ENCODE results near the gene SHF.
"Not testable (repeated sequence)": the region's sequence is repeated elsewhere in the genome, so short reads cannot be mapped to it uniquely, and the experiment has no call there.

The SHF gene, protein sequence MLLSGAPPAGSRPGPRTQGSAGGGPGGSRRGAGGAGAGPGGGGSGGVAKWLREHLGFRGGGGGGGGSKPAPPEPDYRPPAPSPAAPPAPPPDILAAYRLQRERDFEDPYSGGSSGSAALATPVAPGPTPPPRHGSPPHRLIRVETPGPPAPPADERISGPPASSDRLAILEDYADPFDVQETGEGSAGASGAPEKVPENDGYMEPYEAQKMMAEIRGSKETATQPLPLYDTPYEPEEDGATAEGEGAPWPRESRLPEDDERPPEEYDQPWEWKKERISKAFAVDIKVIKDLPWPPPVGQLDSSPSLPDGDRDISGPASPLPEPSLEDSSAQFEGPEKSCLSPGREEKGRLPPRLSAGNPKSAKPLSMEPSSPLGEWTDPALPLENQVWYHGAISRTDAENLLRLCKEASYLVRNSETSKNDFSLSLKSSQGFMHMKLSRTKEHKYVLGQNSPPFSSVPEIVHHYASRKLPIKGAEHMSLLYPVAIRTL

DNA sequence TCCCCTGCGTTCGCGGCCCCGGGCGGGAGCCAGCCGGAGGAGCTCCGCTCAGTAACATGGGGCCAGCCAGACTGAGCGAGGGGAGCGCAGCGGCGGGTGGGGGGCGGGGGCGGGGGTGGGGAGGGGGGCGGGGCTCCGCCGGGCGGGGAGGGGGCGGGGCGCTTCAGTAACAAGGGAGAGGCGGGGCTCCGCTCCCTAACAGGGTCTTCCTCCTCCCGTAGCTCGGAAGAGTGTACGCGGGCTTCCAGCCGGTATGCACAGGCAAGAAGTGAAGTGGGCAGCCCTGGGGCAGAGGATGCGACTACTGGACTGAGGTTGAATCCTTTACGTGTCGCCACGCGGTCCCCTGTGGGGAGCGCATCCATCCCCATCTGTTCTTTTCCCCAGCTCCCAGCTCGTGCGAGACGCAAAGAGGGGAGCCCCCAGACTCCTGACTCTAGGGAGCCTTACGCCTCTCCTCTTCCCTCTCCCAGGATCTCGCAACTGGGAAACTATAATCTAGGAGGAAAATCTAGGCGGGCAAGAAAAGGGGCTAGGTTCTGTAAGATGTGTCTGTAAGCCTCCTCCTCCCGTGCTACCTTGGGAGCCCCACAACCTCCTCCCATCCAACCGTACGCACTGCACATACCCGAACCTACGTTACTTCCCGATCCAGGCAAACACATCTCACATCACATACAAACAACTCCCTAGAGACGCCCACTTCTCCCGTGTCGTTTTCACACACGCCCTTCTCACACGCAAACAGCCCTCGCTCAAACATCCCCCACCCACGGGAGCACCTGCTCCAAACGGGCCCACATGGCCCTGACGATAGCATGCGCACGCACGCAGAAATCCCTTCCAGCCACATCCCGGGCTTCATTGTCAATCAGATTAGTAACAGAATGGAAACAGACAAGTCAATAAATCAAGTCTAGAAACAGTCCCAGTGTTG is at the start of gene SHF:
Gene SHF, minus strand, starts transcription at position 73 of the 937 bp plus-strand sequence. Its CDS starts 15 bp downstream, at position 58.
- peak; percentile 52 for DNase-seq

DNA sequence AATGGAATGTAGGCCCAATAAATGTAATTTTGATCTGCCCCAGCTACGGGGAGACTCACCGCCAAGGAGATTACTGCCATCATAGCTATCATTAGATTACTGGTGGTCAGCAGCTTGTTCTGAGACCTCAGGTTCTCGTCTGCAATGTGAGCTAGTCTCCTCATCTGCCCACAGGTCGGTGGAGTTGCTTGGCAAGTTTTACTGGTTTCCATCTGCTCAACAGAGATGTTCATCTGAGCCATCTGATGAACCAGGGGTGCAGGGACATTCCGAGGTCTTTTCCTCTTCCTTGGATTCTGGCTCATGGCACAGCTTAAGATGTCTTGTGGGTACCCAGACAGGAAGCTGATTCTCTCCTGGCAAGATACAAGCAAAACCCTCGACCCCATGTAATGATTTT is 49.0 kb upstream of the SHF start:
- not testable (repeated sequence) for DNase-seq

DNA sequence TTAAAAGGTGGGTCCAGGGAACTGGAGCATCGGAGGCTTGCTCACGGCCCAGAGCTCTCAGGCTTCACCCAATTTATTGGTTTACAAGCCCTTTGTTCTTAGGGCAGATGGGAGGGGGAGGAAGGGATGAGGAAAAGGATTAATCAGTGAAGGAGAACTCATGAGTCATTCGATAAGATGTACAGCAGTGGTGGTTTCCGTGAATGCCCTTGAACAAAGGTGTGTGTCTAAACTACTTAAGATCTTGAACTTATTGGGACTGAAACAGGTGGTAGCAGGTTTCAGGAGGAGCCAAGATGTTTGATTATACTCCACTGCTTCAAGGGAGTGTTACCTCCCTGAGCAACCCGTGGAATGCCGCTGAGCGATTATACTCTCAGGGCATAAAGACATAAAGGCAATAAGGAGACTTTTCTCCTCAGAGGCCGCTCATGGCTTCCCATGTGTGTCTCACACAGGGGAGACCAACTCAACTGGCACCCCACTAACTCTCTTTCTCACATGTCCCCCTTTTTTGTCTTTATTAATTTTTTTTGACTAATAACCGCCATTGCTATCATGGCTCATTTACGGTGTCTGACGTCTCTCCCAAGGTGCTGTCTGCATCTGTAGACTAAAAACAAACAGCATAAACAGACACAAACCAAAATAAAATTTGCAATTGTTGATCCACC is 46.9 kb upstream of the SHF start:
- no peak for DNase-seq

DNA sequence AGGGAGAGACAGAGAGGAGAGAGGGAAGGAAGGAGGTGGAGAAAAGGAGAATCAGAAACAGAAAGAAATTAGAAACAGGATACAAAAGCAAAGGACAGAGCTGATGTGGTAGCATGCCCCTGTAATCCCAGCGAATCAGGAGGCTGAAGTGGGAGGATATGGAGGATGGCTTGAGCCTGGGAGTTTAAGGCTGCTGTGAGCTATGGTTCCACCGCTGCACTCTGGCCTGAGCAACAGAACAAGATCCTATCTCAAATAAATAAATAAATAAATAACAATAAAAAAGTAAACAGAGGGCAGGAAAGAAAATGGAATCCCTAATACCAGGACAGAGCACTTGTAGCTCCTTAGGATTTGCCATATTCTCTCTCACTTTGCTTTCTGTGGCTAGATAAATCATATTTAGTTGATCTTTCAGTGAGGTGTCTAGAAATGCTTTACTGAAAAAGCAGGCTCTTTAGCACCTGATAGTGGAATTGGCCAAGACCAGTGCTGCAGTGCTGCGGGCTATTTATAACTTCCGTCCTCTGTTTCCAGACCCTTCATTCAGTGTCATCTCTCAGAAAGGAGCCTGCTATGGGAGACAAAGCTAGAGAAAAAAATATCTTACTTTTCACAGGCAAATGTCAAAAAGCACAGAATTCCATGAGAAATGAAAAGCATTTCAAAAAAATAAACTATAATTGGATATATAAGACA is 44.2 kb upstream of the SHF start:
- DNase-seq: no peak

DNA sequence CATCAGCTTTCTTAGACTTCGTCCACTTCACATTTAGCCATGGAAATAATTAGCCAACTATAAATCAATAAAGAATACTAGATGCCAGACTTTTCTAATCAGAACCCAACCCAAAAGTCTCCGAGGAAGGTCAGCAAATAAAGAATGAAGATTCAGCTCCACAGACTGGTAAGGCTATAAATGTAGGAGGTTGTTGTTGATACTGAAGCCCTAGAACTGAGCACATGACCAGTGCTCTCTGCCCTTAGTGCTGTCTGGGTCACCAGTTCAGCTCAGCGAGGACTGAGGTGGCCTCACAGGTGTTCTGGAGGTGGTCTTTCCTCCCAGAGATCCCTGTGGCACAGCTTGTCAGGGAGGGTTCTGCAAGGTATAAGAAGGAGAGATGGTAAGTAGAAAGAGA is 43.4 kb upstream of the SHF start:
- DNase-seq: no peak

DNA sequence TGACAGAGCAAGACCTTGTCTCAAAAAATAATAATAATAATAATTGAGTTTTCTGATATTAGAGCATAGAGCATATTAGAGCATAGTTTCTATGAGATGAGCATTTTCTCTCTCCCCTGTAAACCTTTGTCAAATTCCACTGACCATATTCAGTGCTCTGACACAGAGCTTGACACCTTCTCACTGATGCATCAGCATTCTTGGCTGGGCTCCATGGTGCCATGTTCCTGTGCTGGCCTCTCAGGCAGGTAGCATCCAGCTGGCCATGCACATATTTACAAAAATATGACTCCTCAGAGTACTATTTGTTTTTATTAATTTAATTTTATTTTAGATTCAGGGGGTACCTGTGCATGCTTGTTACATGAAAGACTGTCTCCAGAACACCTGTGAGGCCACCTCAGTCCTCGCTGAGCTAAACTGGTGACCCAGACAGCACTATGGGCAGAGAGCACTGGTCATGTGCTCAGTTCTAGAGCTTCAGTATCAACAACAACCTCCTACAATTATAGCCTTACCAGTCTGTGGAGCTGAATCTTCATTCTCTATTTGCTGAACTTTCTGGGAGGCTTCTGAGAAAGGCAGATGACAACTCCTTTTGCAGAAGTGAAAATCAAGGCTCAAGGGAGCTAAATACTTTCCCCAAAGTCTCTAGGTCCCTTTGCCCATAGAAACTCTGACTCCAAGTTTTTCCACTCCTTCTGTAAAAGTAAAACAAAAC is 42.6 kb upstream of the SHF start:
- no peak for DNase-seq

DNA sequence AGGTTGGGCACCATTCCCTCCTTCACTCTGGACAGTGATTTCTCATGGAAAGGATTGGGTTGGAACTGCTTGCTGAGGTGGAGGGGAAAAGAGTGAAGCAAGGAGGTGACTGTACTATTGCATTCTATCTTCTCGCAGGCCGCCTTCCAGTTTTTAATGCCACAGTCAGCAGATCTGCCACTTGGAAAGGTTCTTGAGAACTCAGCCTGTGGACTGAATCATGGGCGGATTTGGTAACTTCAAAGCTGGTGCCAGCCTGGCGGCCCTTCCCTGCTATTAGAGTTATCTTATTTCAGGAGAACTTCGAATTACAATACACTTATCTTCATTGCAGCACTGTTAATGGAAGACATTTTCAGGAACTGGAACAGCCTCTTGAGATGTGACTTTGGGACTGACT is 41.2 kb upstream of the SHF start:
- DNase-seq: no peak

DNA sequence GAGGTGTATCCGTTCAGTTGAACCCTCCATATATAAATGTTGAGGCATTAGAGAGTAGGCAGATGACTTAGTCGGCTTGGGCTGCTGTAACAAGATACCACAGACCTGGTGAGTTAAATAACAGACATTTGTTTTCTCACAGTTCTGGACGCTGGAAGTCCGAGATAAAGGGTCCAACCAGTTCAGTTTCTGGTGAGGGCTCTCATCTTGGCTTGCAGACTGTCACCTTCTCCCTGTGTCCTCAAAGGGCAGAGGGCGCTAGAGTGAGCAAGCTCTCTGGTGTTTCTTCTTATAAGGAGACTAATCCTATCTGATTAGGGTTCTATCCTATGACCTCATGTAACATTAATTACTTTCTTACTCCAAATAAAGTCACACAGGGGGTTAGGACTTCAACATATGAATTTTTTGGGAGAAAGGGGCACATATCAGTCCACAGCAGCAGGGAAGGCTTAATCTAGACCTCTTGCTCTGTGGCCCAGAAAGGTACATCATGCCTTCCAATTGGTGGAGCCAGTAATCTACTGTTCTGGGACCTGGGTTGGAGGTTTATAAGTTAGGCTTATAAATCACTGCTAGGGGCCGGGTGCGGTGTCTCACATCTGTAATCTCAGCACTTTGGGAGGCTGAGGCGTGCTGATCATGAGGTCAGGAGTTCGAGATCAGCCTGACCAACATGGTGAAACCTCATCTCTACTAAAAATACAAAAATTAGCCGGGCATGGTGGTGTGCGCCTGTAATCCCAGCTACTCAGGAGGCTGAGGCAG is 37.9 kb upstream of the SHF start:
- no peak for DNase-seq

DNA sequence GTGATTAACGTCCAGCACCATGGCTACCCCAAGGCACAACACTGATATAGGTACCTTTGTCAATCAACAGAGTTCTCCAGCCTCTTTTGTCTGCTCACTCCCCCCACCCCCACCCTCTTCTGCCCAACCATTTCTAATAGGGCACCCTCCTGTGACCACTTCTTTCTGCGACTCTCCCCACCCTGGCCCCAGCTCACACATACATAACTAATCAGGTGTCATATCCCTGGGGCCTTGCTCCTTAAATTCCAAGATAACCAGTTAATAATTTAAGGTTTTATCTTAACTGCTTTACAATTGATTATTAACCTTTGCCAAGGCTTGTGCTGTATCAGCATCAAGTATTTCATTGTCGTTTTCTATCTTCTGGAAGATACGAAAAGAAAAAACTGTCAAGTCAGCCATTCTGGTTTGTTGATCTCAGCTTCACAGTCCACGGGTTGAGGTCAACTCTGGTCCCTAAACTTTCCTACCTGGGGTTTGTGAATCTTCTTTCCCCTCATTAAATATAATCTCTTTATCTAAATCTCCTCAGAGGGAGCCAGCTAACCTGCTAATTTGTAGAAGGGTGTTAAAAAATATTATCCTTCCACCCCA is 37.0 kb upstream of the SHF start:
- DNase-seq: no peak

DNA sequence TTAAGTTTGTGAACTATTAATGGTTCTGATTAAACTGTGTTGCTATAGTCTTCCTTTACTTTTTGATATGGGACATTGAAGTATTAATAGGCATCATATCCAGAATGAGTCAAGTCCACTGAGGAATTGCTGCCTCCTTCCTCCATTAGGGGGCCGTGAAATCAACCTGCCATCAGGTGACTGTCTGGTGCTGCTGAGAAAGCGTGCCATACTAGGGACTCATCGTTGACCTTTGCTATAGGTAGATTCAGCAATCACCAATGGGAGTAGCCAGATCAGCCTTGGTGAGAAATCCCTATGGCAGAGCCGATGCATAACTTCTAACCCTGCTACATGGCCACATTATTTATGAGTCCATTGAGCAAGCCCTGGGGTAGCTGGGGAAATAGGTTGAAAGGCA is 34.2 kb upstream of the SHF start:
- no peak for DNase-seq

DNA sequence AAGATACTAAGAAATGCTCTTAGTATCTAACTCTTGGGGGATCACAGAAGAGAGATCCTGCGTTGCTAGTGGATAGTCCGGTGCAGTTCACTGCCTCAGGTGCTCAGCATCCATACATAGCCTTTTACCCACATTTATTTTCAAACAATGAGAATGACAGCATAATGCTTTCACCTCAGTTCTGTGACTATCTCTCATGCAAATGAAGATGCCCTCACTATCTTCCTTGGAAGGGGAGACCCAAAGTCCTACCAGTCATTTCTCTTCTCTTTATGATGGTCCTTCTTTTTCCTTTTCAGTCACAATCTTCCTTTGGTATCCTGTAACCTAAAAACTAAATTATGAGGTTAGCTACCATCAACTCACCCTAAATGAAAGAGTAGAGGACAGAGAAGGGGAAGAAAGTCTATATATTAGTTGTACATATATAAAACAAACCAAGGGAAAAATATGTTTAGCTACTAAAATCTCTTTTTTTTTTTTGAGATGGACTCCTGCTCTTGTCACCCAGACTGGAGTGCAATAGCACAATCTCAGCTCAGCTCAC is 33.4 kb upstream of the SHF start:
- no peak for DNase-seq

DNA sequence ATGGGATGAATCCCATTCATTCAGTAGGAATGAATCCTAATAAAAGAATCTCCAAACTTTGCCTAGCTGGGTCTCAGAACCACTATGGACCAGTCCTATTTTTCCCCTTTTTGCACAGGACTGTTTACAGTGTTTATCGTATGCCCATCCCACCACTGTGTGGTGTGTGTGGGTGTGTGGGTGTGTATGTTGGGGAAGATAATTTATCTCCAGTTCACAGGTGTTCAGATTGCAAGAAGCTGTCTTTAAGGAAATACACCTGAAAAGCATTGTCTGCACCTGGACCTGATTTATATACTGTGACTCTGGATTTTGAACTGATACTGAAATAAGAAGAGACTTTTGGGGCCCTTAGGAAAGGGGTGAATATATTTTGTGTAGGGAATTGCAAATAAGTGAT is 24.7 kb upstream of the SHF start:
- DNase-seq: no peak

DNA sequence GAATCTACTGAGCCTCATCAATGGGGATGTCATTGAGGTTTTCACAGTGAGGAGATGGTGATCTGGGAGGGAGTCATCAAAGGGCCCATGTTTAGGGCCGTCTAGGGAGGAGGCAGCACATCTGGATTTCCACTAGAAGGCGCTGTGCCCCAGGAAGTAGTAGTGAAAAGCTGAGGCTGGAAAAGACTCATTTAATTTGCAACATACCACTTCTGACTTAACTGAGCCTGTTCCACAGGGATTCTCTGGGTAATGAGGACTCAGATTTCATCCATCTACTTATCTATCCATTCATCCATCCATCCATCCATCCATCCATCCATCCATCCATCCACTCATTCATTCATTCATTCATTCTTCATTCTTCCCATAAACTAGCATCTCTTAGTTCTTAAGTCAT is 17.4 kb upstream of the SHF start:
- DNase-seq: peak; percentile 65

DNA sequence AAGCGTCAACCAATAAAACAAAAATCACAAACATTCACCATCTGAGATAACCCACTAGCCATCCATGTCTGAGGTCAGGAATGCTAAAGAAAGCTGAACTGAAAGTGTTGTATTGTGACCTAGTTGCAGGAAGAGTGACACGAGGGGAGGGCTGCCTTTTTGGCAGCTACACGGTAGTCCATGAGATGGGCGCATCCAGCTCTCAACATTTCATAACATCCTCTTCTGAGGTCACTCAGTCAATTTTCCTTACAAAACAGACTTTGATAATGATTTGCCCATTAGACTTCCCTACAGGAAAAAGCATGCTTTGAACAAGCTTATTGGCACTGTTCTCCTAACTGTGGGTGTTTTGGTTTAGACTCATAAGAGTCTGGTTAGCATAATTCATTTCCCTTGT is 15.4 kb upstream of the SHF start:
- DNase-seq: no peak

DNA sequence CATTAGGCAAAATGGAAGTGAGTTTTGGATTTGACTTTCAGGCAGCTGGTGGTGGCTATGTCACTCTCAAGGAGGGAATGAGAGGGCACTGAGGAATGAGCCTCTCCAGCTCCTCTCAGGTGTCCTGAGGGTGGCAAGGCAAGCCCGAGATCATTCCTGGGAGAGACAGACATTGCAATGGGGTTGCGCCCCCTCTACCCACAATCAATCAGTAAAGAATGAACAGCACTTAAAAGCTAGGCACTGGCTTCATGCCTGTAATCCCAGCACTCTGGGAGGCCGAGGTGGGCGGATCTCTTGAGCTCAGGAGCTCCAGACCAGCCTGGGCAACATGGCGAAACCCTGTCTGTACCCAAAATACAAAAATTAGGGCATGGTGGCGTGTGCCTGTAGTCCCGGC is 14.1 kb upstream of the SHF start:
- DNase-seq: no peak

DNA sequence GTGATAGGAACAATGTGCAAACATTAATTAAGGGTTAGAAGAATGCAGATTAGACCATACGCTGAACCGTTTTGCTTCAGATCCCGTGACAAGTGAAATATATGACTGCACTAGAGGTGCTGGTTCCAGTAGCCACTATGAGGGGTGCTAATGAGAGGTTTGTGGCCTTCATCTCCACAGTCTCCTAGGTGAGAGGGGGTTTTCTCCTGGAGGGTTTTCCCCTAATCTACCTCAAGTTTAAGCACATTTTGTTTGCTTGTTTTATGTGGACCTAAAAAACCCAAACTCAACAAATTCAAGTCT is 13.7 kb upstream of the SHF start:
- DNase-seq: no peak

DNA sequence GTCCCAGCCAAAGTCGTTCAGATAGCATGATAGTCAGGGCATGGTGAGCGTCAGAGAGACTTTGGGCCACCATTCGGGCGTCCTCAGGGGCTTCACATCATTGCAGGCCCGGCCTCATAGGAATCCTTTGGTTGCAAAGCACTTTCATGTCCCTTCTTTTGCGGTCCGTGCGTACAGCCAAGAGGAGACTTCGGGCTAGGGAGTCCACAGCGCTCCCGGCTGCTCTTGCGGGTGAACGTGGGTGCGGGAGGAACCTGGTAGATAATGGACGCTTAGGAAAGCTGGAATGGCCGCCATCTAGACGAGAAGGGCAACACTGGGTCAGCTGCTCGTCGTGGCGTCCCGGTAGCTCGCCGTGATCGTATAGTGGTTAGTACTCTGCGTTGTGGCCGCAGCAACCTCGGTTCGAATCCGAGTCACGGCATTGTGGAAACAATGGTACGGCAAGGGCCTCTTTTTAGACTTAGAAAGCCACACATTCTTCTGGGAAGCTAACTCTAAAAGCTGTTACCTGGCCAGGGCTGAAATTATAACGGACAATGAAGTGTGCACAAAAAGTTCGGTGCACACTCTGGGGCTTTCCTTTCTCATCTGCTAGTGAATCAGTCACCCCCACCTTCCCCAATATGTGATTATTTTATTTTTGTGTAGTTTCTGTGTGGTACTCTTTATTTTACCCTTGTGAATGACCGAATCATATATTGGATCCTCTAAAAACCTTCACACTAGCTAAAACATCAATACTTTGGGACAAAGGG is 13.2 kb upstream of the SHF start:
- DNase-seq: peak; percentile 85

DNA sequence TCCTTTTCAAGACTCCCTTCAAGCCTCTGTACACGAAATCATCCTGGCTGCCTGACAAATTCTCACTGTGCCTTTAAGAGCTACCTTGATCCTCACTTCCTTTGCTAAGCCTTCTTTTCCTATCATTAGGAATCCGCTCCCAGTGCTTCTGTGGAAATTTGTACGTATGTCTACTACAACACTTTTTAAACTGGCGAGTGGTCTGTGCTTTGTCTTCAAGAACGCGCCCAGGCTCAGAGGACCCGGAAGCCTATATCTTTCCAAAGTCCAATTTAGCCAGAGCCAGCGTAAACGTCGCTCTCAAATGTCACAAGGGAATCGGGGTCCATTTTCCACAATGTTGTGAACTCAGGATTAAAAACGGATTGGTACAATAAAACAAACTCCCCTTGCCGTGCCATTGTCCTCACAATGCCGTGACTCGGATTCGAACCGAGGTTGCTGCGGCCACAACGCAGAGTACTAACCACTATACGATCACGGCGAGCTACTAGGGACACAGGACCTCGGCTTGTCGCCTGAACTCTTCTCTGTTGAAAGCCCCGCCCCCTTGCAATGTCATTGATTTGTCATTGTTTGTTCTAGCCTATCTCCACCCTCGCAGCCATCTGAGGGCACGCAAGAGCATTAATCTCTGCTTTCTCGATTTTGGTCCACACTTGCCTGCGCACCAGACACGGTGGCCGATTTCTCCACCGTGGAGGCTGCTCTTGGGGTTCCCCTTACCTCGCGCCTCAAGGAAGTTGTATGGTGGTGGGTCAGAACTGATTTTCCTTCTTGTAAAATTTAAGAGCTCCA is 12.4 kb upstream of the SHF start:
- DNase-seq: peak; percentile 98
